Right hindlimb (tissue), 1 donor: ENCODE results near the gene UNC5B.

ENCODE experiments used
- DNase-seq: peaks from one replicate; pipeline ENCODE4 v3.0.0-alpha.2; 2018

UNC5B gene

DNA sequence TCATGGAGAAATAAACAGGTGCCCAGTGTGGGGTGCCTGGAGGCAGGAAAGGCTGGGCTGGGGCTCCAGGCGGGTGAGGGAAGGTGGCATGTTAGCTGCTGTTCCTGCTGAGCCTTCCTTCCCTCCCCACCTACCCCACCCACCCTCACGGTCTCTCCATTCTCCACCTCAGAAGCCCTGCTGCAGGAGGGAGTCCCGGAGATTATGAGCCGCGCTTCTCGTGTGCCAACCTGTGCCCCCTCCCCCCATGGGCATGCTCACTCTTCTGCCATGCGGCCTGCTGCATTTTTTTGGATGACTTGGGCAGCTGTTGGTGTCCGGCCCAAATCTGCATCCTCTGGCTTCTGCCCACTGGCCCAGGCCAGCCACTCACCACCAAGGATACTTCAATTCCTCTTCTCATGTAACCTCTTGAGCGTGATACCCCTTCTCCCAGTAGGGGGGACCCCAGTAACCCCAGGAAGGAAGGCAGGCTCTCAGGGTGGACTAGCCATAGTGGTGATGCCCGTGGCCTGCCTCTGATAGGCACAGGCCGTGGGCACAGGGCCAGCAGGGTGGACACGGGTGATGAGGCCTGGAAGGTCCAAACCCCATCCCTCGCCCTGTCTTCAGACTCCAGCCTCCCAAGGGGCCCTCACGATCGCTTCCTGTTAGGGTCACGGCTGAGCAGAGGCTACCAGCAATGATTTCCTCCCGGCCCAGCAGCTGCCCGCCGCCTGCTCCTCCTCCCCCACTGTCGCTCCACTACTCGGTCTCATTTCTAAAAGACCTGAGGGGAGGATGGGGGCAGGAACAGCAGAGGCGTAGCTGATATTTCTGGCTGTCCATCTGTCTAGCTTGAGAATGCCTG is 27.8 kb downstream of the UNC5B start:
- DNase-seq, result peak; percentile 67

DNA sequence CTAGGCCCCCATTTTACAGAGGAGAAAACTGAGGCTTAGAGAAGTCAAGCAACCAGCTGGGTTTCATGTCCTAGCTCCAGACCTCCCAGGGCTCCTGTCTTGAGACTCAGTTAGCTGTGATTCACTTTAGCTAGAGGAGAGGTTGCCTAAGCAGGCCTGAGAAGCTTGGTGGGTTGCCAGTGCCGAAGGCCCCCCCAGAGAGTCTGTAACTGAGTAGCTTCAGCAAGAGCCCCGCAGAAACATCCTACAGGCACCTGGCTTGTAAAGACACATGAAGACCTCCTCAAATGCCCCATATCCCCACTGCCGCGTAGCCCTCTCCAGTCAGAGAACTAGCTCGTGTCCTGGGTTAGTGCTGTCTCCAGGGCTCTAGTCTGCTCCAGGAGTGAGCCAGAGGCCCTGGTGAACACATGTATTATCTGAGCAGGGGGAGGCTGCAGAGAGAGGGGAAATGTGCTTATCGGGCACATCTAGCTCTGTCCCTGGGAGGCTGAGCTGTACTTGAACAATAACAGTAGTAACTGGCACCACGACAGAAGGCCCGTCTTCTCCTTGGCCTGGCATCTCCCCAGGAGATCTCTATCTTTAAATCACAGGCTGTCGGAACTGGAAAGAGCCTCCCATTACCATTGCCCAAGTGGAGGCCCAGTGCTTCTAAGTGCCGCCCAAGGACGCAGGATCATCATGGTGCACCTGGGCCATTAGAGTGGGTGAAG is 28.9 kb downstream of the UNC5B start:
- DNase-seq, result no peak

DNA sequence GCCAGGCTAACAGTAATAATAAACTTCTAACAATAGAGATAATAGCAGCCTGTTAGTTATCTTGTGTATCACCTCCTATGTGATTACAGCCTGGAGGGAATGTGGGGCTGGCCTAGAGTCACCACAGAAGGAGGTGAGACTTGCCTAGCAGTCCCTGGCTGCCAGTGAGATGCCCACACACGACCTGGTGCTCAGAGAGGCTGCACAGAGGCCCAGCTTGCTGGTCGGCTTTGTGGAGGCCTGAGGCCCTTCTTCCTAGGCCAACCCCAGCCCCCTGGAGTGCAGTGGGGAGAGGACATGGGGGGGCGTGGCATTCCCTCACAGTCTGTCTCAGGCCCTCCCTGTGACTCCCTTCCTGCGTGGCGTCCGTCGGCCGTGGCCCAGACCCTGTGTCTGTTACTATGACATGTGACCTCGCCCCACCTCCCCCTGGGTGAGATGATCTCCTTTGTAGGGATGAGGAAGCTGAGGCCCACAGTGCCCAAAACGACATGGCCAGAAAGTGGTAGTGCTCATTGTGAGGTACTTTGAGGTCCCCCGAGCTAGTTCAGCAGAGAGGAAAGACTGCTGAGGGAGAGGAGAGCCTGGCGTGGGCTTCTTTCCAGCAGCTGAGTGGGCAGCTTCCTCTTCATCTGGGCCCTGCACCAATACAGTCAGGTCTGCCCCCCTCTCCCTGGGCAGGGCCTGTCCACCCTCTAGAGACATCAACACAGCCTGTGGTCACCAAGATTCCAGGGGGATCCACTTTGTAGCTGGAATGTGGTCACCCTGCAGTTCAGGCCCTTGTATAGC is 29.7 kb downstream of the UNC5B start:
- no peak for DNase-seq

DNA sequence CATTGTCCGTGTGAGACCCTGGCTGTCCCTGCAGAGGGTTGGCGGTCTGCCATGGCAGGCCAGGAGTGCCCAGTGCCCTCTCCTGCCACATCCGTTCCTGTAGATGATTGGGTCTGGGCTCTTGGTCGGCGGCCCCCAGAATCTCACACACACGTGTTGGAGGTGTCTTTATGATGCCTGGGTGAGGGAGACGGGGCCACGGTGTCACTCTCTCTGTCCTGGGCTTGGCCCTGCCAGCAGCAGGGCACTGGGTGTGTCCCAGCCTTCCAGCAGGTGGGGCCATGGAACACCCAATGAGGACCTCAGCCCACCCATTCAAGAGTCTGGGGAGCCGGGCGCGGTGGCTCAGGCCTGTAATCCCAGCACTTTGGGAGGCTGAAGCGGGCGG is 30.2 kb downstream of the UNC5B start:
- DNase-seq, result no peak

DNA sequence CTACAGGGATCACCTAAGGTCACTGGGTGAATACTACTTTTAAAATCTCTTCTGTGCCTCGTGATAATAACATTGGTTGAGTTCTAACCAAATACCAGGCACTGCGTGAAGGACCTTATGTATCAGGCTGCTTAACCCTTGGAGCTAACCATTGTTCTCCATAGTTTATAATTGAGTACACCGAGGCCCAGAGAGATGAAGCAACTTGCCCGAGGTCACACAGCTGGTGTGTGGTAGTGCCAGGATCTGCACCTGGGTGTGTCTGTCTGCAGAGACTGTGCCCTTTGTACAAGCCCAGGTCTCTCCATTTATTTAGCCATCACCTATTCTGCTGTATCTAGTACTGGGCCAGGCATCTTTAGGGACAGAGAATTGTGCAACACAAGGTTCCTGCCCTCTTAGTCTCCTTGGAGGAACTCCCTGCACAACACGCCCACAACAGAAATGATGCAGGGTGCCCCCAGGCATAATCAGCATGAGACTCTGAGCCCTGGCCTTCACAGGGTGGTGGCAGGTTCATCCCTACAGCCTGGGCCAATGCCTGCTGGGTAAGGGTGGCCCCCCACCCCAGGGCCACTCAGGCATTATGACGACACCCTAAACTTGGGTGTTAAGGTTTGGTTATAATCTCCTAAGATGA is 31.5 kb downstream of the UNC5B start:
- DNase-seq, result no peak

DNA sequence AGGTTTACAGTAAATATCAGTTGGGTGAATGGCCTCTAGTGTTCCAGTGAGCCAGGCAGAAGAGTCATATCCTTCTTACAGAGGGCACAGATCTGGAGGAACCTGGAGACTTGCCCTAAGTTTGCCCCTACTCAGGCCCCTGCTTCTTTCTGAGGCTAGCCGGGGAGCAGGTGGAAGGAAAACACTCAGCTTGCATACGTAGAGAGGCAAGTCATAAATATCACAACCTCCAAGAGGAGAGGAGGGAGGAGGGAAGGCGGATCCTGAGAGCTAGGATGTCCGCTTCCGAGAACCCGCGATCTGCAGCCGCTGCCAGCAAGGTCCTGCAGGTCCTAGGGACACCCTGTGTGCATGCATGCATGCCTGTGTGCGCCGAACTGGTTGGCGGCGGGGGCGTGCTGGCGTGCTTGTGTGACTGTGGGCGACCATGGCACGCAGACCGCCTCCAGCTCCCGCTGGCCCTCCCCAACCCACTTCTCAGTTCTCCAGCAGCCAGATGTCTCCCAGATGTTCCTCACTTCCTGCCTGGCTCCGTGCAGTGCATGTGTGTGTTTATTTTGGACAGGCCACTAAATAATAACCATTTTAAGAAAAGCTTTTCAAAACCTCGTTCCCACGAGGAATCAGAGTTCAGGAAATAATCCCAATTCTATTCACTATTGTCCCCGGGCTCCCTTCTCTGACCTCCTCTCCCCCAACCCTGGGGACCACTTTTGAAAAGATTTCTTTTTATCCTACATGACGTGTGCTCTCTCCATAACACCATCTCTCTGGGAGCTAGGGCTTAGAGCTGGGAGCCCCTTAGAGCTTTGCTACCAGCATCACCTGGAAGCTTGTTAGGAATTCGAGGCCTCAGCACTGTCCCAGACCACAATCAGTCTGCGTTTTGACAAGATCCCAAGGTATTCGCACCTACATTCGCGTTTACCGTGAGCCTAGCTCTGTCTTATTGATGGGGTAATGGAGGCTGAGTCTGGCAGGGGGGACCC is 32.4 kb downstream of the UNC5B start:
- peak; percentile 92 for DNase-seq

DNA sequence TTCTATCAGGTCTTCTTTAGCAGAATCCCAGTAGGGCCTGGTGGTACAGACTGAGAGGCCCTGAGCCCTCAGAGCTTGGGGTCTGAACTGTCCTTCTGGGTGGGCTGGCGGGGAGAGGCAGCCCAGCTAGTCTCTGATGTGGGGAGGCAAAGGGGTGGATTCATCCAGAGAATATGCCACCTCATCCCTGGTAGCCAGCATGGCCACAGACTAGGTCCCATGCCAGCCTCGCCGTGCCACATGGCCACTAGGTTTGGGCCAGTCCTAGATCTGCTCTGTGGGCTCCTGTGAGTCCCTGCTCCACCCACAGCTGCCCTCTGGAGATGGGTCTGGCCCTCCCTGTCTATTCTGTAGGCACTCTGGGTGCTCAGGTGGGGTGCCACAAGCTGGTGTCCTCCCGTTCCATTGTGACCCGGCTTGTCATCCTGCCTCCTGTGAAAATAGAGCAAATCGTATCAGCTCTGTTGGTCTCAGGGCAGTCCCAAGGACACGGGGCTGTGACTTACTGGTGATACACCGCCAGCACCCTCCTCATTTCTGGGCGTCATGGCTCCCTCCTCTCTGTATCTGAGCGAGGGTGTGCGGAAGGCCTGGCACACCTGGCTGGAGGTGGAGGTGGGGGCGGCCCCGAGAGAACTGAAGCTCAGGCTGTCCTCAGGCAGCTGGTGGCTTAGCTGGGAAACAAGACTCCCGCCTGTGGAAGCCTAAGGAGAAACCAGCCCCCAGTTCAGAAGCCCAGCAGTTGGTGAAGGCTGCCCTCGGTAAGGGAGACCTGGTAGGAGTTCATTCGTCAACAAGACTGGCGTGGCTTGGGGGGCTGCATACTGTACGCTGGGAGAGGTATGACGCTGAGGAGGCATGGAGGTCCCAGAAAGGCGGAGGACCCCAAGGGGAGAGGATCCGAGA is 33.3 kb downstream of the UNC5B start:
- no peak for DNase-seq

DNA sequence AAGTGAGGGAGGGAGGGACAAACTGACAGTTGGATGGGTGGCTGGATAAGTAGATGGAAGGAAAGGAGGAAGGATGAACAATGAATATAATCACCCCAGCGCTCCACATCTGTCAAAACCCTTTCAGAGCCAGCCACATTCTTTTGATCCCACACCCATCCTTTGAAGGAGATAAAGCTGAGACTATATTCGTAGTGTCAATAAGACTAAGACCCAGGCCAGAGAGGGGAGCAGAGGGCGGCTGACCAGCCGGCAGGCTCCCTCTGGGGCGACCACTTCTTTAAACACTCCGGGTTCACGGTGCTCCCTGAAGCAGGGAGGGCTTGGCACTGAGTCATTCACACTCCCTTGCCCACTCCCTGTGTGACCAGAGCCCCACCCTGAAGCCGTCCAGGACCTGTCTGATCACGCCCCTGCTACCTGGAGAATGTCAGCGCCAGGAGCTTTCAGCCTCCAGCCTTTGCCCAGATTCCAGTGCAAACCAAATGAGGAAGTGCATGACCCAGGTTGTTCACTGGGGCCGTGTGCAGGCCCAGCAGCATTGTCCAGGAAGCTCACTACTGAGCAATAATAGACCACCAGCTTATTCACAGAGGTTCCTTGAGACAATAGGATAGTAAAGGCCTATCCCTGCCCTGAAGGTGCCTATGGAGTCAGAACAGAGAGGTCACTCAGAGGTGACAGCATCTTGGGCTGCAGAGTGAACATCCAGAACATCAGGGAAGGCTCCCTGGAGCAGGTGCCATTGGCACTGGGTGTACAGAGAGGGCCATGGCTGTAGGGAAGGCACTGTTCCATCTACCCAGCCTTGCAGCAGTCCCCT is 34.4 kb downstream of the UNC5B start:
- no peak for DNase-seq

DNA sequence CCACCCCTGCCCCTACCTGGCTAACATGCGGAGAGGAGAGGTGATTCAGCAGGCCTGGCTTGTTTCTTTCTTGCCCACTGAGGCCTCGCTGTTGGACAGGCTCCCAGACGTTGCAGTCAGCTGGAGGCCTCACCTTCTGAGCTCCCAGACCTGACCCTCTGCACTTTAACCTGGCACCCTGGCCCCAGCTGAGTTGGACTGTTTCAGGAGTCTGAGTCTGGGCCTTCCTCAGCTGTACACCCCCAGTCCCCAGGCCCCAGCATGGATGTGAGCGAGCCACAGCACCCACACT is 35.0 kb downstream of the UNC5B start:
- no peak for DNase-seq

DNA sequence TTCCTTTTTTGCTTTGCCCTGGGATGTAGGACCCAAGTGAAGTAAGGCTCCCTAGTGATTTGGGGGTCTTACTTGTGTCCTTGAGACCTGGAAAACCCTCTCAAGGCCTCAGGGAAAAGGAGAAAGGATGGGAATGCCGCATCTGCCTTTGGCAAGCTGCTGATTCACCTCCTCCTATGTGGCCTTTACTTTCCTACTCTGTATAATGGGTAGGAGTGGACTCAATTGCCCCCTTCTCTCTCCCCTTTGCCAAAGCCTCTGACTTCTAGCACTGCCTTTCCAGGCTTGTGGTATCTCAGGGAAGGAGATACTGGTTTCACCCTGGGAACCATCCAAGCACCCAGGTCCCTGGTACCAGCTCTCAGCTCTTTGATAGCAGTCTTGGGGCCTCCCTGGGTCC is 35.4 kb downstream of the UNC5B start:
- no peak for DNase-seq

DNA sequence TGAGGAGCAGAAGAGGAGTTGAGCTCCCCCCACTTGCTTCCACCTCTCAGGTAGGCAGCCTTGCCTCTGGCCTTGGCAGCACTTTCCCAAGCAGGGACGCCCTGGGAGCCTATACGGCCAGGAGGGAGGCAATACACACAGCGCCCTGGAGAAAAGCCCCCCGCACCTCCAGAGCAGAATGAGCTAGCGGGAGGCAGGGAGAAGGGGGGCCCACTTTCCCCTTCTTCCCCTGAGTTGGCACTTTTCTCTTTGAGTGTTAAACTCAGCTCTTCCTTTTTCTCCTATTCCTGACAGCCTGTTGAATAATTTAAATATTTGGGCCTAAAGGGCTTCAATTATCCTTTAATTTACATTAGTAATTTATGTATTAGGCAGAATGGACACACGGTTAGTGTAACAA is 35.8 kb downstream of the UNC5B start:
- no peak for DNase-seq

DNA sequence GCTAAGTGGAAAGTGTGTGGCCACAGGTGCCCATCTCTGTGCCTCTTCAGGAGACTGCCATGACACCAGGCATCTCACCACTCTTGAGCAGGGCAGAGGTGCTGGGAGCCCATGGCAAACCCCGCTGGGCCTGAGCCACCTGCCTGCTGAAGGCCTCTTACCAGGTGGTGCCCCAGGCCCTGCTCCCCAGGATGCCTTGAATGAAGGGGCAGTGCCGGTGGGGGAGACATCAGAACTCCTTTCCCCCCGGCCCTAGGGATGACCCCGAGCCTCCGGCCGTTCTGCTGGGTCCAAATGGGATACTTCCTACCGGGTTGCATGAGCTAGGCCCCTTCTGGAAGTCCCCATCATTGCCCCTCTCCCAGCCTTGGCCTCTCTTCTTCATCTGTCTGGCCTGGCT is 37.6 kb downstream of the UNC5B start:
- no peak for DNase-seq

DNA sequence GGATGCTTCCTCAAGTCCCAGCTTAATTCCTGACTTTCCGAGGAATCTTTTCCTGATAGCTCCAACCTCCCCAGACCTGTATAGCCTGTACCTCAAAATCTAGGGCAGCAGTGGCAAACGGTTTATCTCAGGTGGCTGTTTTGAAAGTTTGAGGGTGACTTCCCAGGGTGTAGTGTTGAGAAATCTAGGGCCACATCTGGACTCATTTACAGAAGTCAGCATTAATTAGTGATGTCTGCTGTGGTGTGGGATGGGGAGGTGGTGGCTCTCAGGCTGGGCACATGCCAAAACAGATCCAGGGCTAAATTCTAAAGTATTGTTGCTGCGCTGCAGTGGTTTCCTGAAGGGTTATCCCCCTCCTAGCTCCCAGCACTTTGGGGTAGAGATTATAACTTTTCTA is 38.0 kb downstream of the UNC5B start:
- DNase-seq, result no peak

DNA sequence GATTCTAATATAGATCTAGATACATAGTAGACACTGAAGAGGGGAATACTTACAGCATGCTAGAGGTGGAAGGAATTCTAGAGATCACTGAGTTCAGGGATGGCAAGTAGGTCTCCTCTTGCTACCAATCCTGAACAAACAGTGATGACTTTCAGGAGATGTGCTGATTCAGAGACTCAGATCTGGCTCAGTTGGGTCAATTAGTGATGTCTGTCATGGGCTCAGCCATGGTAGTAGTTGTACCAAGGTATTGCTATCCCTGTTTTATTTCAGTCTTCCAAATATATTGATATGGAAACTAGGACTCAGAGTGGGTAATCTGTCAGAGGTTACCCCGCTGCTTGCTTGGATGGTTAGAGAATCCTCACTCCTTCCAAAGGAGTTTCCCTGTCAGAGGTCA is 38.5 kb downstream of the UNC5B start:
- DNase-seq, result no peak

DNA sequence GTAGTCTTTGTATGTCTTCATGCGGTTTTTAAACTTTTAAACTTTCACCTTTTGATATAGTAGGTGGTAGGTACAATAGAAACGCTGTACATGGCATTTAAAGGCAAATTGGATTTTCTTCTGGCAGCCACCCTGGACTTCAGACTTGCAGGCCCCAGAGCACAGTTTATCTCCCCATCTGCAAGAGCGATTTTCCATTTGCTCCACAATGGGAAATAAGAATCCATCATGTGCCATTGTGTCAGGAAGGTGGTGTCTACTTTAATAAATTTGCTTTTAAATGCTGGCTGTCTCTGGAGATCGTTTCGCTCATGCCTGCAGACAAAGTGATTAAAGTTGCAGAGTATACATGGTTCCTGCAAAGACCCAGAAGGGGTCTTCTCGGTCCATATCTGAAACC is 38.9 kb downstream of the UNC5B start:
- DNase-seq, result no peak

DNA sequence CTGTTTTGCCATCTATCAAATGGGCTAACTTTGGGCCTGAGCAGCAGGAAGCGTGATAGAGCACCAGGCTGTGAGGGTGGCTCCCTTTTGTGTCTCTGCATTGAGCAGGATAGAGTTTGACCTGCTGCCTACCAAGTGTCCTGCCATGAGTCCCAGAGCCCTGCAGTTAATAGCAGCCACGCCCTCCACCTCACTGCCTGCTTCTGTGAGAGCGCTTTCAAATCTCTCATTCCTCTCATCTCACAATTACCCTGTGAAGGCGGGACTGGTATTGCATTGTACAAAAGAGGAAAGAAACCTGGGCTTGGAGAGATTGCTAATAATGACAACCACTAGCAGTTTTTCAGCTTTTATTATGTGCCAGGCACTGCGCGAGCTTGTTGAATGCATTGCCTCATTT is 39.9 kb downstream of the UNC5B start:
- DNase-seq, result no peak

DNA sequence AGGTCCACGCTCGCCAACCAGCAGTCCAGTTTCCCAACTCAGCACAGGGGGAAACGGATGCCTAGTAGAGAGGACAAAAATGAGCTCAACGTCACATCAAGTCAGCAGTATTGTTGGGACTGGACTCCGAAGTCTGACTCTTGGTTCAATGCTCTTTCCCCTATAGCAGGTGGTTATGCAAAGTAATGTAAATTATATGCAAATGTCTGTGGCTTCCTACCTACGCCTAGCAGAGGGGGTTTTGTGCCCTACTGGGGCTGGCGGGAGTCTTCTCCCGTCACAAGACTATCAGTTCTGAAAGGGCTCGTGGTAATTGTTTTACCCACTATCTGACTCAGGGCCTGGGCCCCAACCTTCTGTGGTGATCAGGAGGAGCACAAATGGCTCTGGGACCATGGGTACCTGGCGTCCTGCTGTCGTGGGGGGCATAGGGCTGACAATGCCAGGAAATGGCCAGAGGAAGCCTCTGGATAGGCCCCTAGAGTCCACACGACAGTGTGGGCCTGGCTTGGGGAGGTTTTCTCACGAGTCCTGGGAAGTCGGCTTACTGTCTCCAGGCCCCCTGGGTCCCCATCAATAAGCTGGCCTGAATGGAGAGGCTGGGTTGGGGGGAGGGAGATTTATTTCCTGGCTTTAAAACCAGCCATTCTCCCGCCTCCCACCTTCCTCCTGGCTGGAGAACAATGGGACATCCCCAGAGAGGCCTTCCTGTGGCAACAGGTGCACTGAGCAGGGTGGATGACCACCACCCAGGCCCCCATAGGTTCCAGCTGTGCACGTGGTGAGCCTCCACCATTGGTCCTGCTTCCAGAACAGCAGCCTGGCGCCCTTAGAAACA is 41.8 kb downstream of the UNC5B start:
- DNase-seq, result no peak

DNA sequence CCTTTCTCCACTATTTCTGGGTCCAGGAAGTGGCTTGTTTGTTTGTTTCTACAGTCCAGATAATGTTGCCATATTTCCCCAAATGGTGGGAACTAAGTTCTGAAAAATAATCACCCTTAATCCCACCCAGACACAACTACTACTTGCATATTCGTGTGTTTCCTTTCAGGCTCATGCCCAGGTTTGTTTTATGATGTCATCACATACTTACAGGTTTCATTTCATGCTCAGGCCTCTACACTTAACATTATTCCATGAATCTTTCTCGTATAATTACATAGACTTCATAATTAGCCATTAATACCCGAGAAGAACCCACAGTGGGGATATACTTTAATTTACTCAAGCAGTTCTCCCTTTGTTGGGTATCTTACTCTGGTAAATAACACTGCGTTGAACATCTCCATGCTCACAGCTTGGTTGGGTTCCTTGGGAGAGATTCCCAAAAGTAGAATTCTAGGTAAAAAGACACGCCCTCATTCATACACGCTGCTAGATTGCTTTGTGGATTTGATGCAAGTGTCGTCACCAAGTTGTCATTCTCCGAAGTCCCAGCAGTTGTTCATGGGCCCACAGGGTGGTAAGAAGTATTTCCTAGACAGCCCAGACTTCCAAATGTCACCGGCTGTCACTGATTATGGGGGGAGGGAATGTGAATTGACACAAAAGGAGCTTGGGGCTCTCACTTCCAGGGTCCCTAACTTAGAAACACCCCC is 42.6 kb downstream of the UNC5B start:
- no peak for DNase-seq

DNA sequence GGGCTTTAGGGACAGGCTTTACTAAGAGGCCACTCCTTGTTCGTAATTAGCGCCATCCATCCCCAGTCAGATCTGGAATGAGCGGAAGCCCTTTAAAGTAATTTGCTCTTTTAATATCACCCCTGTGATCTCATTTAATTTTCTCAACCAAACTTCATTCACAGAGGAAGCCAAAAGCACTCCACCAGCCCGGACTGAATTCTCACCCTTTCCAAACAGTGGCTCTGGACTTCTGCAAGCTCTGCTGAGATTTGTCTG is 43.1 kb downstream of the UNC5B start:
- no peak for DNase-seq
